Measurements from ENCODE around the gene IGF2BP2. TPM values are rescaled to one million over a fixed set of nuclear protein-coding genes. Genes with fewer than 3 reads are reported as not detected.

Gene IGF2BP2
- total and polyA plus RNA-seq, 2 donors (not counting 1 experiment from before 2014, with no cell fraction given), result 0.01 TPM; not detected in 1

DNA sequence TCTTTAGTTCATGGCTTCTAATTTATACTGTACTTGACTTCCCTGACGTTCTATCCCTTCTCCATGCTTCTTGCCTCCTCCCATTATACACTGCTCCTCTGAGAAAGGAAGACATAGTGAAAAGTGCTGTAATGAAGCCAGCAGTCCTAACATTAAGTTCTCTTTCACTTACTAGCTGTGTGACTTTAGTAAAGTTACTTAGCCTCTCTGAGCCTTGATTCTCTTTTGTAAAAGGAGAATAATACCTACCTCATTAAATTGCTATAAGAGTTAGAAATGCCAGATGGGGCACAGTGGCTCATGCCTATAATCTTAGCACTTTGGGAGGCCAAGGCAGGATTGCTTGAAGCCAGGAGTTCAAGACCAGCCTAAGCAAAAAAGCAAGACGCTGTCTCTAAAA, 18.8 kb upstream of the IGF2BP2 start:
- no peak overlapping the region for H3K4me3 Mint-ChIP-seq
- no peak for DNase-seq
- intact Hi-C loops (cut with micrococcal nuclease), result no loop called here

DNA sequence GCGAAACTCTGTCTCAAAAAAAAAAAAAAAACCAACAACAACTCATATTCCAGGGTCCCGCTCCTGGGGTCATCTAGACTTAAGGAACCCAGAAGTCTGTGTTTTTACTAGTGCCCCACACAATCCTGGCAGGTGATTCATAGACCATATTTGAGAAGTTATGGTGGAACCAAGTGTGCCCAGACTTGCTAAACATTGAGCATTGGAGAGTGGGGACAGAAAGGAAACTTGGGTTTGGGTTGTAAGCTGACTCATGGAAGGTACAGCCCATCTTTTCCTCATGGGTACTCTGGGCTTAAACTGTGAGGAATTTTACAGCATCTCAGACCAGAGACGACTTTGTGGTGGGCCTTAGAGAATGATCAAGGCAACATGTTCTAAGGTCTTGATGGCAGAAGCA, 18.3 kb upstream of the IGF2BP2 start:
- Histone ChIP-seq H3K27me3 (replicated peaks in 1 of 4; ENCODE audit: control extremely low read depth in 1 of 4, control insufficient read depth in 3 of 4, insufficient read depth in 4 of 4, low read length in 3 of 4) (peaks cover 0 to 4% (median 0%) of the 10 kb centered on the region in 4 experiments), H2AFZ (ENCODE audit: insufficient read depth, low read depth, low read length, poor library complexity, severe bottlenecking) (no peak overlapping the region), H3K4me3 (ENCODE audit: control extremely low read depth in 1 of 5, extremely low read depth in 1 of 5, insufficient read depth in 1 of 5, low read depth in 2 of 5, low read length in 4 of 5) (no peak overlapping the region), H3K4me2 (replicated peaks; ENCODE audit: low read depth, low read length, poor library complexity, severe bottlenecking) (no peak overlapping the region), H3K36me3 (replicated peaks in 1 of 2; ENCODE audit: control extremely low read depth in 1 of 2, control insufficient read depth in 1 of 2, extremely low read depth in 1 of 2, insufficient read depth in 2 of 2, low read length in 1 of 2) (no peaks in the 10 kb centered on the region), H3K9me3 (ENCODE audit: control extremely low read depth in 1 of 3, control insufficient read depth in 2 of 3, insufficient read depth in 1 of 3, low read length in 2 of 3) (no peaks in the 10 kb centered on the region), H4K20me1 (ENCODE audit: control insufficient read depth, insufficient read depth, low read length, poor library complexity, severe bottlenecking) (no peaks in the 10 kb centered on the region), H3K9ac (ENCODE audit: low read length) (no peak overlapping the region), H3K27ac (ENCODE audit: low read length in 2 of 2) (no peak overlapping the region), H3K79me2 (ENCODE audit: control insufficient read depth, insufficient read depth, low read length) (no peaks in the 10 kb centered on the region), H3K4me1 (ENCODE audit: control insufficient read depth in 2 of 2, insufficient read depth in 2 of 2, low read length in 2 of 2) (no peaks in the 10 kb centered on the region)
- DNase-seq (no peak), ATAC-seq (ENCODE audit: low read depth) (no peak)
- H3K4me3 Mint-ChIP-seq, result no peak overlapping the region
- no peak overlapping the region for H3K27ac Mint-ChIP-seq
- no peaks in the 10 kb centered on the region for H3K9me3 Mint-ChIP-seq (ENCODE audit: insufficient read depth)
- no peaks in the 10 kb centered on the region for H3K4me1 Mint-ChIP-seq
- ChIA-PET CTCF (no interaction called here), POLR2A (no interaction called here)
- H3K27me3 Mint-ChIP-seq, result peaks cover 33% of the 10 kb centered on the region
- TF ChIP-seq EZH2 (IDR thresholded peaks at IDR 0.05; ENCODE audit: borderline replicate concordance, insufficient read depth, low read depth, low read length, poor library complexity, severe bottlenecking), result no peak
- WGBS (ENCODE audit: insufficient coverage), result no CpG with 5 or more reads among the region's 3 CpGs
- intact Hi-C loops (cut with micrococcal nuclease), result no loop called here

More for the DNA sequence above, 18.8 kb upstream of the IGF2BP2 start:
- Histone ChIP-seq H3K4me1 (ENCODE audit: control insufficient read depth in 2 of 2, insufficient read depth in 2 of 2, low read length in 2 of 2) (no peaks in the 10 kb centered on the region), H3K27me3 (replicated peaks in 1 of 4; ENCODE audit: control extremely low read depth in 1 of 4, control insufficient read depth in 3 of 4, insufficient read depth in 4 of 4, low read length in 3 of 4) (peaks cover 0 to 4% (median 0%) of the 10 kb centered on the region in 4 experiments), H3K9me3 (ENCODE audit: control extremely low read depth in 1 of 3, control insufficient read depth in 2 of 3, insufficient read depth in 1 of 3, low read length in 2 of 3) (no peaks in the 10 kb centered on the region), H3K4me3 (ENCODE audit: control extremely low read depth in 1 of 5, extremely low read depth in 1 of 5, insufficient read depth in 1 of 5, low read depth in 2 of 5, low read length in 4 of 5) (no peak overlapping the region), H3K36me3 (replicated peaks in 1 of 2; ENCODE audit: control extremely low read depth in 1 of 2, control insufficient read depth in 1 of 2, extremely low read depth in 1 of 2, insufficient read depth in 2 of 2, low read length in 1 of 2) (no peaks in the 10 kb centered on the region), H2AFZ (ENCODE audit: insufficient read depth, low read depth, low read length, poor library complexity, severe bottlenecking) (no peak overlapping the region), H4K20me1 (ENCODE audit: control insufficient read depth, insufficient read depth, low read length, poor library complexity, severe bottlenecking) (no peaks in the 10 kb centered on the region), H3K27ac (ENCODE audit: low read length in 2 of 2) (no peak overlapping the region), H3K79me2 (ENCODE audit: control insufficient read depth, insufficient read depth, low read length) (no peaks in the 10 kb centered on the region), H3K4me2 (replicated peaks; ENCODE audit: low read depth, low read length, poor library complexity, severe bottlenecking) (no peak overlapping the region), H3K9ac (ENCODE audit: low read length) (no peak overlapping the region)
- H3K4me1 Mint-ChIP-seq, result no peaks in the 10 kb centered on the region
- H3K27ac Mint-ChIP-seq, result no peak overlapping the region
- TF ChIP-seq, protein P1, sequence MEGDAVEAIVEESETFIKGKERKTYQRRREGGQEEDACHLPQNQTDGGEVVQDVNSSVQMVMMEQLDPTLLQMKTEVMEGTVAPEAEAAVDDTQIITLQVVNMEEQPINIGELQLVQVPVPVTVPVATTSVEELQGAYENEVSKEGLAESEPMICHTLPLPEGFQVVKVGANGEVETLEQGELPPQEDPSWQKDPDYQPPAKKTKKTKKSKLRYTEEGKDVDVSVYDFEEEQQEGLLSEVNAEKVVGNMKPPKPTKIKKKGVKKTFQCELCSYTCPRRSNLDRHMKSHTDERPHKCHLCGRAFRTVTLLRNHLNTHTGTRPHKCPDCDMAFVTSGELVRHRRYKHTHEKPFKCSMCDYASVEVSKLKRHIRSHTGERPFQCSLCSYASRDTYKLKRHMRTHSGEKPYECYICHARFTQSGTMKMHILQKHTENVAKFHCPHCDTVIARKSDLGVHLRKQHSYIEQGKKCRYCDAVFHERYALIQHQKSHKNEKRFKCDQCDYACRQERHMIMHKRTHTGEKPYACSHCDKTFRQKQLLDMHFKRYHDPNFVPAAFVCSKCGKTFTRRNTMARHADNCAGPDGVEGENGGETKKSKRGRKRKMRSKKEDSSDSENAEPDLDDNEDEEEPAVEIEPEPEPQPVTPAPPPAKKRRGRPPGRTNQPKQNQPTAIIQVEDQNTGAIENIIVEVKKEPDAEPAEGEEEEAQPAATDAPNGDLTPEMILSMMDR (IDR thresholded peaks at IDR 0.05), result no peak
- no peak for TF ChIP-seq EZH2 (IDR thresholded peaks at IDR 0.05; ENCODE audit: borderline replicate concordance, insufficient read depth, low read depth, low read length, poor library complexity, severe bottlenecking)
- peaks cover 30% of the 10 kb centered on the region for H3K27me3 Mint-ChIP-seq
- CTCF ChIA-PET, result no interaction called here
- no peaks in the 10 kb centered on the region for H3K9me3 Mint-ChIP-seq (ENCODE audit: insufficient read depth)
- POLR2A ChIA-PET, result no interaction called here
- WGBS (ENCODE audit: insufficient coverage), result no CpG with 5 or more reads among the region's 2 CpGs
- no peak for ATAC-seq (ENCODE audit: low read depth)
